NCI-H526 treated with DMSO at 0.1 percent for 48 hours (cell line): ENCODE results near the gene ADAM12.

Source experiments
- DNase-seq: peaks from one replicate; lab custom pipeline; 2025; lab: John Stamatoyannopoulos, UW

The ADAM12 gene

GRCh38 chr10:126114884-126115555, 273.3 kb downstream of the ADAM12 start:
- DNase-seq, result no peak

DNA sequence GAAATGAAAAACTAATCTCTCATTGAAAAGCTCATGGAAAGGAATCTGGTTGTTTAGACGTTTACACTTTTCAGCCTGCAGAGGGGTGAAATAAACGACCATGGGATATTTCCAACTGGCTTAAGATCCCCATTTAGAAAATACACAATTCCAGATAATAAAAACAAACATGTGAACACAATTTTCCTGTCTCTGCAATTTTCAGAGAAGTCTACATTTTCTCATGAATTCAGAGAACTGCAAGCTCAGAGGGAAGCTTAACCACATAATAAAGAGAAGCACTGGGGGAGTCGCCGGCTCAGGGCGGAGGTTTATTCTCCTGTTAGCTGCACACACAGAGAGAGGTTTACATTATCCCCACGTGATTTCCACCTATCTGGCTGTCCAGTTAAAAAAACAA, 276.8 kb downstream of the ADAM12 start:
- DNase-seq, result no peak

- DNase-seq, result no peak
Observed at GRCh38 chr10:126110489-126111180, 277.6 kb downstream of the ADAM12 start.

DNA sequence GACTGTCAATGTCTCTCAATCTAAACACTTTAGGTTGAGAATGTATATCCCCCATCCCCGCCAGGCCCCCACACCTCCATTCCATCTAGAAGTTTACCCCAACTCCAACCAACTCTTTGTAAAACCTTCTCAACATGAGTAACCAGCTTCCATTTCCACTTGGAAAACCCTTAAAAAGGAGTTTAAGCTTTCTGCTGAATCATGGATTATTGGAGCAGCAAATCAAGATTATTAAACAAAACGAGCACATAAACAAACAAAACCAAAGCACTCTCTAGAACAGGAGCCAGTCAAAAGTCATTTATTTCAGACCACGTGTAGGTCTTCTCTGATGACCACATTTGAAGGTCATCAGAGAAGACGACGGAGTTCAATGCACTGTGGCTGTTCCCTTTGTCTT, 278.4 kb downstream of the ADAM12 start:
- no peak for DNase-seq

DNA sequence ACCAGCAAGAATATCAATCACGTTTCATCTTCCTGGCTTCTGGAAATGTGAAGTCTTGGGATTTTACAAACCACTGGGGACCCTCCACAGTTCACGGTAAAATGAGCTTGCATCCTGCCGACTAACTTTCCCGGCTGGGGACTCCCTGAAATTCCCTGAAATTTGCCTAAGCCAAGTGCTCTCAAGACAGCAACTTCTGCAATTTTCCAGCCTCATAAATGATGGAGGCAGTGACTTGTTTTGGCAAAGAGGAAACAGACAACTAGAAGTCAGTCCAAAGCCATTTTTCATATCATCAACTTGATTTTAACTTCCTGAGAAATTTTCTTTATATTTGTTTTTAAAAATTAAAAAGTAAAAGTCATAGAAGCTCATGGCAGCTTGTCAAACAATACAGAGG, 279.6 kb downstream of the ADAM12 start:
- no peak for DNase-seq

DNA sequence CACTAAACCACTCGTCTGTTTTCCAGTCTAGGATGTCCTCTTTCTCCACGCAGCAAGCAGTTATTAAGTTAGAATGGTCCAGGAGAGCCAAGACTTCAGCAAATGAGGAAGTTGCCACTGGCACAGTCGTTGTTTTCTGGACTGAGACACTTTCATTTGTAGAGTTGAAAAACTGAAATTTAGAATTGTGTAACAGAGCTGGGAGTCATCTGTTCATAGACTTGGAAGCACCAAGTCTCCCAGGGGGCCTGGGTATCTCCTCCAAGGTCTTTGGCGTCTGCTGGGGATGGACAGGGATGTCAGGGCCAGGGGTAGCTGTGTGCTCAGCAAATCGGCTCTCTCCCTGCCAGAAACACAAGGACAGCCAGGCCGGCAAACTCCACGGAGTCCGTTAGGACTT, 283.5 kb downstream of the ADAM12 start:
- DNase-seq, result no peak

GRCh38 chr10:126102636-126103035, 285.6 kb downstream of the ADAM12 start:
- no peak for DNase-seq

DNA sequence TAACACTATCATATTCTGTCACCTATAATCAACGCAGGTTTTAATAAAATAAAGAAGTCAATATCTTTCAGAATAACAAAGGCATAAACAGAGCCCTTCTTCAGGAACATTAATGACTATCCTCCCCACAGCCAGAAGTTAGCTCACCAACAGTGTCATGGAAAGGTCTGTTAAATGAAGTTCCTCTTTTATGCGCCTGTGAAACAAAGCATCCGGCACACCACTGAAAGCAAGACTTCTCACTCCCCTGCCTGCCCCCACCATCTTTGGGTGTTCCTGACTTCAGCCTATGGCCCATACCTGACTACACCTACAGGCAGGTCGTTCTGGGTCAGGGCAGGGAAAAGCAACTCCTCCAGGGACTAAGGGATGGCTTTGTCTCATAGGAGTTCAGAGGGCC, 286.5 kb downstream of the ADAM12 start:
- no peak for DNase-seq

GRCh38 chr10:126101325-126101724, 287.0 kb downstream of the ADAM12 start:
- no peak for DNase-seq

- no peak for DNase-seq
Observed at GRCh38 chr10:126099366-126099765, 288.9 kb downstream of the ADAM12 start.

GRCh38 chr10:126098226-126098581, 290.1 kb downstream of the ADAM12 start:
- no peak for DNase-seq

DNA sequence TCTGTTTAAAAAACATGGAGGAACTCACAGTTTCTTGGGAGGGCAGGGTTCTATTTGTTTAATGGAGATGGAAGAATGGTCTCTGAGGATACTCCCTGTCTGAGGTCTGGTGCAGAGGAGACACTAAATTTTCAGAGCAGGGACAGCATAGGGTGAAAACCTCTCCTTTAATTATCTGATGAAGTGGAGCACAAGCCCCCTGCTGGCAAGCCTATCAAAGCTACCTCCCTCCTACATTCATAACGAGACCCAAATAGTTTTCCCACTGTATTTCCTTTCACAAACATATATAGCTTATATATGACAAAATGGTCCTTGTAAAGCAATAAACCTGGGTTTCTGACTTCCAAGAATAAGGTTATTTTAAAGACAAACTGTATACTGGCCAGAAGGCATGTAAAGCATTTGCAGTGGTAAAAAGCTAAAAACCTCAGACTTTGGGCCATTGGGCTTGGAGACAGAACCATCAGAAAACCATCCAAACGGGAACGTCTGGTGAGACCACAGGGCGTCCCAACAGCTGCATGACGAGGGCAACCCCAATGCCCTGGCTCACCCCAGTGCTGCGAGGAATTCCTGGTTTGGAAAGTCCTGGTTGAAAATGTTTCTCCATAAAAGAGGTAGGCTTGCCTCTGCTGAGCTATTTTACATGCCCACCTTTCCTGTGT, 290.6 kb downstream of the ADAM12 start:
- no peak for DNase-seq

DNA sequence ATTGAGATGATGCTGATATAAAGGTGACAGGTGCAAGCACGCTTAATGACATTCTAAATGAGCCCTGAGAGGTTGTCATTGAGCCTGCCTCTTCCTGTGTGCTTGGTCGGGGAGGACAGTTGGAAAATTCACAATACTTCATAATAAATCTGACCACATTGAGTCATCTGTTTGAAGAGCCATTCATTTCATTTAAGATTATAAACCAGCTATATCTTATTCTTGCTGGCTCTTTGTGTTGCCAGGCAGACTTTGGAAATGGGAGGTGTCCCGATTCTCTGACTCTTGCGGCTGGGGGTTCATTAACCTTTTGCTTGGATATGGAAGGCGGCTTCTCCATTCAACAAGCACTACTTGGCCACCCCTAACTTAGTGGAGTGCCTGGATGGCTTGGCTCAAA, 293.7 kb downstream of the ADAM12 start:
- no peak for DNase-seq

- no peak for DNase-seq
Observed at GRCh38 chr10:126092366-126093215, 295.7 kb downstream of the ADAM12 start.

- no peak for DNase-seq
Observed at GRCh38 chr10:126090911-126091728, 297.2 kb downstream of the ADAM12 start.

DNA sequence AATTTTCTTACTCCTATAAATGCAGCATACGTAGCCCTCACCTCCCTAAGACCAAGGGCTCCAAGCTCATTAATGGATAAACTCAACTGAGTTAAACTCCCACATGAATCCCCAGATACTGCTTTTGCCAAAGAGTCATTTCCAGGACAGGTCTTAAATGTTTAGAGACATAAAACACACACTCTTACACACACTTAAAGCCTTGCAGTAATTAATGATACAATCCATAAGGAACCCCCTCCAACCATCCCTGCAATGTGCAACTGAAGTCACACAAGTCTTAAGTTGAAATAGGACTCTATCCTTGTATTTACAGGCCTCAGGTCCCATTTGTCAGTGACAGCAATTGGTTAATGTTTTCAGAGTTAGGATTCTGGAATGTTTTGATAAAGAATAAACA, 297.8 kb downstream of the ADAM12 start:
- DNase-seq, result no peak

DNA sequence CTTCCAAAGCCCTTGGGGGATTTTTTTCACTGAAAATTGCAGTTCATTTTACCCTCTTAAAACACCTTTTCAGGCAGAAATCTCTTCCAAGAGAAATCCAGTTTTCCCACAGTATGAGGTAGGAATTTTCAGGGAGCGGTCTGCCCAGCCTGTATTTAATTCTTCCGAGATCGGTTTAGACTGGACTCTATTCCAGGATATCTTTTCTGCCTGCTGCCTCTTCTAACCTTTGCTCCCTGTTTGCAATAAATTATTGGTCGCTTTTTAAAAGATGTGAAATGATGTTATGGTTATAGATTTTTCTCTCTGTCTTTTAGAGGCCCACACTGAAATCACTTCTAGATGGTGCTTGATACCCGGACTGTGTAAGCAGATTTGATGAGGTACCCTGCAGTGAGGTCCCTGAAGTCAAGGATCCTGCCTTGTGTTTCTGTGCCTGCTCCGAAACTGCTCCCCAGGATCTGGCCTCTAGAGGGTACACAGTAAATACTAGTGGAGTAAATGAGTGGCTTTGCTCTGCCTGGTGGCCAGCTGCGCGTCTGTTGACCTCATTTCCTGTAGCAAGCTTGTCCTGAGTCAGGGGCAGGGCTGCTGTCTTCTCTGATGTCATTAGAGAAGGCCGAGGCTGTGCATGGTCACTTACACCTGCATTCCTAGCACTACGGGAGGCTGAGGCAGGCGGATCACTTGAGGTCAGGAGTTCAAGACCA, 300.3 kb downstream of the ADAM12 start:
- no peak for DNase-seq

GRCh38 chr10:126087153-126087680, 301.1 kb downstream of the ADAM12 start:
- DNase-seq, result no peak

DNA sequence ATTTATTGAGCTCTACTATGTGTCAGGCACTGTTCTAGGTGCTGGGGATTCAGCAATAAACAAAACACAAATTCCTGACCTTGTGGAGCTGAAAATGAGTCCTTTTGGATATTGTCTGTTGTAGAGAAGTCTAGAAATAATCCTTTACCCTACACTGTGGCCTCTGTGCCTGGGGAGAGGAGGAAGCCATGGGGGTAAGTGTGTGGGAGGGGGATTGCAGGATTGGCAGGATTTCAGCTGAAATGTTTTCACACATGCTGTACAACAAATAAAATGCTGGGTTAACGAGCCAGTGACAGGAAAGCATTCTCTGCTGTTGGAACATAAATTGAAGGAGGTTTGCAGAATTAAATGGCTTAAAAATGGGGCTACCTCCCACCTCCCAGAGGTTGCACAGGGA, 302.5 kb downstream of the ADAM12 start:
- DNase-seq, result no peak

DNA sequence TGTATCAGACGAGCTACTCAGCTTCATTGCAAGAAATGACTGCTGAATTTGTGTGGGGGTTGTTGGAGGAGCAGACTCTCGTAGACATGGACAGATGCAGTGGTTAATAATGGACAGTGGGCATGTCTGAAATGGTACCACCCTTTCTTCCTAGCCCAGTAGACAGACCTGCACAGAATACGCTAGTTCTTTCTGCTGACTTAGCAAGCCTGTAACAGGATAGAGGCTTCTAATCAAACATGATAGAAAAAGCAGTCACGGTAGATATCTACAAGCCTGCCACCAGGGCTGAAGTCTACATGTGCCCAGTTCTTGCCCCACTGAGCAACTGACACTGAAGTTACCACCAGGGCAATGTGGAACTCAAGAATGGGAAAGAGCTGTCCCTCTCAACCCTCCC, 303.9 kb downstream of the ADAM12 start:
- DNase-seq, result no peak

DNA sequence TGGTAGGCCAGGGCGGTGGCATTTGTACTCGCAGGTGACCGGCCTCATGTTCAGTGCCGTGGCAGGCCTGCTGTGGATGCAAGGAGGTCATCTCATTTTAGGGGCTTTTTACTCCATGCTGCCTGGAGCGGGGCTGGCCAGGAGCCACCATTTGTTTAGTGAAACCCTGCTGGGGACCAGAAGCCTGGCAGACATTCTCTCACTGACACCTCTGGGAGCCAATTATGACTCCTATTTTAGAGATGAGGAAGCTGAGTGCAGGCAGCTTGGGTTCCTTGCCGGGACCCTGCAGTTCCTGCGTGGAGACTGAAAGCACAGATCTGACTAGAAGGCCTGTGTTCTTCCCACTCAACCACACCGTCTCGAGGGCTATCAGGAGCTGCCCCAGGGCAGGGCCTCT, 305.3 kb downstream of the ADAM12 start:
- no peak for DNase-seq
